ENCODE data around the gene EXD3.

- TF ChIP-seq CTCF (conservative IDR thresholded peaks at IDR 0.05 in 1 of 2, IDR thresholded peaks at IDR 0.05 in 1 of 2; ENCODE audit: low read depth in 1 of 2, low read length in 2 of 2) (no peak), EZH2 (IDR thresholded peaks at IDR 0.05; ENCODE audit: low read length, missing control alignments) (no peak)
These were observed 9.9 kb upstream of the EXD3 start for GRCh38 chr9:137432687-137433348.
